ENCODE data around the gene FAM222B.

DNA sequence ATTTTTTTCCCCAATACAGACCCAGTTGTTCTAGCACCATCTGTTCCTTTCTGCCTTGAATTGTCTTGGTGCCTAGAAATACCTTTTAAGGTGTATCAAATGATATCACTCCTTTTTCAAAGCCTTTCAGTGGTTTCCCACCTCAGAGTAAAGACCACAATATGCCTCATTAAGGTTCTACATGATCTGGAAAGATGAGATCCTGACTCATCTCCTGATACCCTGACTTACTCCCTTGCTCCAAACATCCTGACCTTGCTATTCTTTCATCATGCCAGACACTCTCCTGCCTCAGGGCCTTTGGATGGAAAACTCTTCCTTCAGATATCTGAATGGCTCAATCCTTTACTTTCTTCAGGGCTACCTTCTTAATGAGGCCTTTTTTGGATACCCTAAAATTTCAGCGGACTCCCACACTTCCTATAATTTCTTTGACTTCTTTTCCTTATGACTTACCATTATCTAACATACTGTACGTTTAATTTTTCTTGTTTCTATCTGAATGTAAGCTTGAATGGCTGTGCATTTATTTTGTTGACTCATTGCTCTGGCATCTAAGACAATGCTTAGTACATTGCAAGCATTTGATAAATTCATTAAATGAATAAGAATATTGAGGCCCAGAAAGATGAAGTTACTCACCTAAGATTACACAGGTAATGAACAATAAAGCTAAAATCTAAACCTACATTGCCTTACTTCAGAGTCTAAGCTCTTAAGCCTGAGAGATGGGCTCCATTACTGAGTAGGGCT lies 35.7 kb upstream of the FAM222B start:
- TF ChIP-seq BHLHE40 (IDR thresholded peaks at IDR 0.05; ENCODE audit: low read depth, low read length) (no peak), CTCF (conservative IDR thresholded peaks at IDR 0.05; ENCODE audit: low read depth, low read length) (no peak), CHD1 (IDR thresholded peaks at IDR 0.05; ENCODE audit: low read depth, low read length) (no peak), SMC3 (IDR thresholded peaks at IDR 0.05; ENCODE audit: low read depth, low read length) (no peak), NFE2L2 (IDR thresholded peaks at IDR 0.05; ENCODE audit: low read depth, low read length) (no peak), POLR2A (IDR thresholded peaks at IDR 0.05; ENCODE audit: low read depth, low read length) (no peak), RAD21 (IDR thresholded peaks at IDR 0.05; ENCODE audit: low read length) (no peak), MXI1 (IDR thresholded peaks at IDR 0.05; ENCODE audit: borderline replicate concordance, low read depth, low read length) (no peak), MAFK (IDR thresholded peaks at IDR 0.05; ENCODE audit: low read depth, low read length) (no peak)
- TF ChIP-seq, protein P1, sequence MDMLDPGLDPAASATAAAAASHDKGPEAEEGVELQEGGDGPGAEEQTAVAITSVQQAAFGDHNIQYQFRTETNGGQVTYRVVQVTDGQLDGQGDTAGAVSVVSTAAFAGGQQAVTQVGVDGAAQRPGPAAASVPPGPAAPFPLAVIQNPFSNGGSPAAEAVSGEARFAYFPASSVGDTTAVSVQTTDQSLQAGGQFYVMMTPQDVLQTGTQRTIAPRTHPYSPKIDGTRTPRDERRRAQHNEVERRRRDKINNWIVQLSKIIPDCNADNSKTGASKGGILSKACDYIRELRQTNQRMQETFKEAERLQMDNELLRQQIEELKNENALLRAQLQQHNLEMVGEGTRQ (IDR thresholded peaks at IDR 0.05; ENCODE audit: low read depth, low read length), result no peak
- TF ChIP-seq, protein P2, sequence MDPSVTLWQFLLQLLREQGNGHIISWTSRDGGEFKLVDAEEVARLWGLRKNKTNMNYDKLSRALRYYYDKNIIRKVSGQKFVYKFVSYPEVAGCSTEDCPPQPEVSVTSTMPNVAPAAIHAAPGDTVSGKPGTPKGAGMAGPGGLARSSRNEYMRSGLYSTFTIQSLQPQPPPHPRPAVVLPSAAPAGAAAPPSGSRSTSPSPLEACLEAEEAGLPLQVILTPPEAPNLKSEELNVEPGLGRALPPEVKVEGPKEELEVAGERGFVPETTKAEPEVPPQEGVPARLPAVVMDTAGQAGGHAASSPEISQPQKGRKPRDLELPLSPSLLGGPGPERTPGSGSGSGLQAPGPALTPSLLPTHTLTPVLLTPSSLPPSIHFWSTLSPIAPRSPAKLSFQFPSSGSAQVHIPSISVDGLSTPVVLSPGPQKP (IDR thresholded peaks at IDR 0.05; ENCODE audit: borderline replicate concordance, low read depth, low read length), result no peak

Measured in IMR-90 (cell line).